SH-SY5Y (cell line): ENCODE data around the gene NABP2.

Experiments
- GATA2 ChIP-seq: IDR thresholded peaks from 2 replicates; pipeline ENCODE4 v1.6.1; 2011; ENCODE audit warnings: mild to moderate bottlenecking, low read depth, low read length
- GATA3 ChIP-seq: IDR thresholded peaks from 2 replicates; pipeline ENCODE4 v1.6.1; 2011; ENCODE audit warnings: low read depth, mild to moderate bottlenecking, low read length, moderate library complexity

Gene NABP2

DNA sequence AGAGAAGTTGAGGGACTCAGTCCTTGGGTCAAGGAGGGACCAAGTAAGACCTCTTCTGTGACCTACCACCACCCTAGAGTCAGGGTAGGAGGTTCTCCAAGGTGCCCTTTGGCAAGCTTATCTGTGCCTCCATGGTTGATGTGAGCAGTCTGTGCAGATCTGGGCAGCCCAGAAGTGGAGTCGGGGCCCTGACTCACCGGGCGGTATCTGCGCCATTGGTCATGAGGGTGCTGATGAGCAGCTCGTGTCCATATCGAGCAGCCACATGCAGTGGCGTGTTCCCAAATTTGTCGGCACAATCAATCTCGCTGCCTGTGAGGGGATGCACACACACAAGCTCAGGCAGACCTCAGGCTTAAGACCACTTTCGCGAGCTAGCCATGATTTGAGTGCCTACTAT, 28.9 kb downstream of the NABP2 start:
- no peak for TF ChIP-seq GATA2
- no peak for TF ChIP-seq GATA3

DNA sequence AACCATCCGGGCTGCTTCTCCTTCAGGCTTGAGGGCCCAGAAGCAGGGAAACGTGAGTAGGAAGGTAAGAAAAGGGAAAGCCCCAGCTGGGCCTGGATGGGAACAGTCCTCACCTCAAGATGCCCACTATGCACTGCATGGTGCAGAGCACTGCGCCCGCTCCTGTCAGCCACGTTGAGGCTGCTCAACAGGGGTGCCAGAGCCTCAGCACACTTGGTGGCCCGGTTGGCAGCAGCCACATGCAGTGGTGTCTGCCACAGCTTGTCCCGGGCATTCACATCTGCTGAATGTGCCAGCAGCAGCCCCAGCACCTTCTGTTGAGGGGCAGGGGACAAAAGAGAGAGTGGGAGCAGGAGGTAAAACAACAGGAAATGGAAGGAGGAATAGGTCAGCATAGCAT, 31.5 kb downstream of the NABP2 start:
- no peak for TF ChIP-seq GATA3
- no peak for TF ChIP-seq GATA2

DNA sequence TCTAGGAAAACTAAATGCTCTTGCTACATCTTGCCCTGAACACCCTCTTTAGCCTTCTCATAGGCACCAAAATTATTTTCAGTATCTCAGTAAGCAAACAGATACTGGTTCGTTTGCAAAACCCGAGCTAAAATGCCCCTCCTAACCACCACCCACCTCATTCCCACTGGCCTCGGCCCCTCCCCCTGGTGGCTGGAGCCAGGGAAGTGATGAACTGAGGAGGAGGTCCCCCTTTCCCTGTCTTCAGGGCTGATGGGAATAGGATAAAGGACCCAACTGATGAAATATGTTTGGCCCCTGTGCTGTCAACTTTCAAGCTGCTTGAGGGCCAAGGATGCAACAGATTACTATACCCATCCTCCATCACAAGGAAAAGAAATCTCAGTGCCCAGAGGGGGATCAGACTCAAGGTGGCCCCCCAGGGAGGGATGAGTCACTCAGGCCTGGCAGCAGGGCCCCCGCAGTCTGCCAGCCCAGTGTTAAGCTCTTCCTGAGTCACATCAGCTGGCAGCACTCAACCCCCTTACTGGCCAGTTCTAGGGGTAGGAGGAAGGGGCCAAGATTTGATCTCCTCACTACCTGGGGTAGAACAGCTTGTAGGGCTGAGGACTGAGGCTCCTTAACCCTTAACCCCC, 32.3 kb downstream of the NABP2 start:
- no peak for TF ChIP-seq GATA2
- TF ChIP-seq GATA3 = no peak

DNA sequence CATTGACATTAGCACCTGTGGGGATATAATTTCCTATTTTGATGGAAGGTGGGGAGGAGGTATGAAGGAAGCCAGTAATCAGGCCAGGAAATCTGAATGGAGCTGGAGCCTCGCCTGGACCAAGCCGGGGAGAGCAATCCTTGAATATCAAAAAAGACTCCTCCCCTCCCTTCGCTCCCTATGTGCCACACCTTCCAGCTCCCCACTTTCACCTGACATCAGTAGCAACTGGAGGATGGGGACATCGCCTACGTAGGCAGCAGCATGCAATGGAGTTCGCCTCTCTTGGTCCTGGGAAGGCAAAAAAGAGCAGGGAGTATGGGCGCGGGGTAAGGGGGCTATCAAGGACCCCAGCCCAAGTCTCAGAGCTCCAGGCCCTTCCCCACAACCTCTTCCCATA, 32.9 kb downstream of the NABP2 start:
- TF ChIP-seq GATA3 (no peak), GATA2 (no peak)

DNA sequence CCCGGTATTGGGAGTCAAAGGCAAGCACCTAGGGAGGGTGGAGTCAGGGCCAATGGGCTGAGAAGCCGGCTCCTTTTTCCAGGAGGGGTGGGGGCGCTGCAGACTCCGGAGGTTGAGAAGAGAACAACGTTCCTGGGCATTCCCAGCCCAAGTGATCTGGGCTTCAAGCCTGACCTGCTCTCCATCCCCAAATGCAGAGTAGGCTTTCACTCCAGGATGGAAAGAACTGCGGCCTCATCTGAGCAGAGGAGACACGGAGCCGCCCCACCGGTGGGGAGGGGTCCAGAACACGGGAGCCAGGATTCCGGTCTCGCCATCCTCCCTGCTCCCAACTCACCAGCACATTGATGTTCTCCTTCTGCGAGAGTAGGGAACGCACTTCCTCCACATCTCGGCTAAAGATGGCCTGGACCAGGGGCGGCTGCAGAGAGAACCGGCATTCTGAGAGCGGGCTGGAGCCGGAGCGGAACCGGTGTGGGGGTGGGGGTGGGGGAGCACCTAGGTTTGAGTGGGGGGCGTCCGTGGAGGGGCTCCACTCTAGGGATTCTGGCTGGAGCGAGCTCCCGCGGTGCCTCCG, 33.4 kb downstream of the NABP2 start:
- TF ChIP-seq GATA2 (no peak), GATA3 (no peak)

DNA sequence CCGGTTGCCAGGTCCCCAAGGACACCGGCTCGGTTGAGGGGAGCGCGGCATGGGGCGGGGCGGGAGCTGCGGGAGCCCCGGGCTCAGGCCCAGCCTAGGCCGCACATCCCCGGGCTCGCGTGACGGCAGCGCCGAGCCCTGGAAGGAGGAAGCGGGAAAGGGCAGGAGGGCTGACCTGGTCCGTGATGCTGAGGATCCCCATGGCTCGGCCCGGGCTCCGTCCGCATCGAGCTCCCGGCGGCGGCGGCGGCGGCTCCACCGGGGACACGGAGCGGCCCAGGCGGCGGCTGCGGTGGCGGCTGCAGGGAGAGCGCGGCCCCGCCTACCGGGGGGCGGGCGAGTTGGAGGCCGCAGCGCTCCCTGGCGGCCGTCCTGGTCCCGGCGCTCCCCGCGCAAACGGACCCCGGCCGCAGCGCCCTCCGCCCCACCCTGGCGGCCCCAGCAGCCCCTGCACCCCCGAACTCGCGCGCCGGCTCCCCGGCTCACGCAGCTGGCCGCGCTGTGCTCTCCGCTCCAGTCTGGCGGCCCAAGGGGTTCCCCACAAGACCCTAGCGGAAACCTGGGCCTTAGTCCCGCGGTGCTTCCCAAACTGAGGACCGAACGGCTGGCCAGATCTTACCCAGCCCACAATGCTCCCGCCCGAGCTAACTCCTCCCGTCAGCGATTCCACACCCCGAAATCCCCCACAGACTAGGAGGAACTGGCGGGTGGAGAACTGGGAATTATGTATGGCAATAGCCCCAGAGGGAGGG, 34.1 kb downstream of the NABP2 start, which contains the start of gene ANKRD52:
Gene ANKRD52 (minus strand): TSS at position 317 of the 752 bp plus-strand sequence. CDS start 115 bp downstream, at position 202.
- no peak for TF ChIP-seq GATA3
- no peak for TF ChIP-seq GATA2

DNA sequence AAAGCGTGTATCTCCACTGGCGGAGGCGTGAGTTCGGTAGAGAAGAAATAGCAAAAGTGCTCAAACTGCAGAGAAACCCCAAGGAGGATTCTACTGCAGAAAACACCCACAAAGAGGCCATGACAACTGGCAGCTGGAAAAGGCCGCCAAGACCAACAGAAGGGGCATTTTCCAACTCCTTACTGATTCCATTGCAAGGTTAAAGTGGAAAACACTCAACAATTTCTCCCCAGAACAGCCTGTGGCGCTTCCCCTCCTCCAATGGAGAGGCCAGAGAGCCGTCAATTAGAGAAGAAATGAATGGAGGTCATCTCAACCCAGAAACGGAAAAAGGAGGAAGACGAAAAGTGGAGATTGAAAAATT, 34.7 kb downstream of the NABP2 start:
- no peak for TF ChIP-seq GATA2
- no peak for TF ChIP-seq GATA3

DNA sequence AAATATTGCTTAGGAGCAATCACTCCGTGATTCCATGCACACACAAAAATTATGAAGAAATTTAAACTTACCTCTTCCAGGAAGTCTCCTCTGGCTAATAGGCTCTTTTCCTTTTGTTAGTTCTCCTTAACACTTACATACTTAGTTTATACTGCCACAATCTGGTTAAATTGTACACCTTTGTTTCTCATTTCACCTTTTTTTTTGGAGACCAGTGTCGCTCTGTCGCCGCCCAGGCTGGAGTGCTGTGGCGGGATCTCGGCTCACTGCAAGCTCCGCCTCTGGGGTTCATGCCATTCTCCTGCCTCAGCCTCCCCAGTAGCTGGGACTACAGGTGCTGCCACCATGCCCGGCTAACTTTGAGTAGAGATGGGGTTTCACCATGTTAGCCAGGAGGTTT, 36.2 kb downstream of the NABP2 start:
- TF ChIP-seq GATA2 (no peak), GATA3 (no peak)

DNA sequence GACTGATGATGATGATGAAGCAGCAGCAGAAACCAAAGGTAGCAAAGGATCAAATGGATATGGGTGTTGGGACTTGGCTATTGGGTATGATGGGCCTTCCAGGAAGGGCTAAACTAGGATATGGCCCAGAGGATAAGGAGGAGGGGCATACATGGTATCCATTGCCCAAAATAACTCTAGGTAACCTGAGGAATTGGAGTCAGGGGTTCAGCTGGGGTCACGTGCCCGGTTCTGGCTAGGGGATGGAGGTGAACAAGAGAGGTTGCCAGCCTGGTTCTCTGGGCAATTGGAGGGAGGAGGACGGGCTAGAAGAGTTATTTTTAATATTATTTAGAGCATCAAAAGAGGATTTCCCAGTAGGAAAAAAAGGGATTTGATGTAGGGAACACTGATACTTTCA, 36.8 kb downstream of the NABP2 start:
- TF ChIP-seq GATA2 (no peak), GATA3 (no peak)

DNA sequence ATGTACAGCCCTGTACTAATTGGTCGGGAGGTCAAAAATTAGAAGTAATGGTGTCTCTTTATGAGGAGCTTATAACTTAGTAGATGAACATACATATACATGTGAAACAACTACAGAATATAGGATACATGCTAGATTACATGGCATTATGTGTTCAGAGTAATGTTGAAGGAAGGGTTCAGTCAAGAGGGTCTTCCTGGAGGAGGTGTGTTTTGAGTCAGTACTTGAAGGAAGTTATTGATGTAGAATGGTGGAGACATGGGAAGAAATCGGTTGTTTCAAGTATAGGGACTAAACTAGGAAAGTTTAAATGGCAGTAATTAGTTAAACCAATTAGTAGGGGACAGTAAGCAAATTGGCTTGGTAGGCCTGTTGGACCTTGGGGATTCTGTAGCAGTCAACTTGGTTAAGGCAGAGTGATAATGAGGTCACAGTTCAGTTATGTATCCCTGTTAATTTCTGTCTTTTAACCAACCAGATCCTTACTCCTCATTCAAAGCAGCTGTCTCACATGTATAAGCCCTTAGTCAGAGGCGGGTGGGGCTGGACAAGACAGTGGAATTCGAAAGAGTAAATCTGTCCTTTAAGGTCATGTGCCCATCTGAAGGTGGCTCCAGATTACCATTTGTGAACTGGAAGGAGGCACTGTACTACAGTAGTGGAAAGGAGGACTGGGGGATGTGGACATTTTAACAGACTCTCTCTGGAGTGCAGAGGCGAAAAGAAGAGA, 37.5 kb downstream of the NABP2 start:
- TF ChIP-seq GATA2 (no peak), GATA3 (no peak)

DNA sequence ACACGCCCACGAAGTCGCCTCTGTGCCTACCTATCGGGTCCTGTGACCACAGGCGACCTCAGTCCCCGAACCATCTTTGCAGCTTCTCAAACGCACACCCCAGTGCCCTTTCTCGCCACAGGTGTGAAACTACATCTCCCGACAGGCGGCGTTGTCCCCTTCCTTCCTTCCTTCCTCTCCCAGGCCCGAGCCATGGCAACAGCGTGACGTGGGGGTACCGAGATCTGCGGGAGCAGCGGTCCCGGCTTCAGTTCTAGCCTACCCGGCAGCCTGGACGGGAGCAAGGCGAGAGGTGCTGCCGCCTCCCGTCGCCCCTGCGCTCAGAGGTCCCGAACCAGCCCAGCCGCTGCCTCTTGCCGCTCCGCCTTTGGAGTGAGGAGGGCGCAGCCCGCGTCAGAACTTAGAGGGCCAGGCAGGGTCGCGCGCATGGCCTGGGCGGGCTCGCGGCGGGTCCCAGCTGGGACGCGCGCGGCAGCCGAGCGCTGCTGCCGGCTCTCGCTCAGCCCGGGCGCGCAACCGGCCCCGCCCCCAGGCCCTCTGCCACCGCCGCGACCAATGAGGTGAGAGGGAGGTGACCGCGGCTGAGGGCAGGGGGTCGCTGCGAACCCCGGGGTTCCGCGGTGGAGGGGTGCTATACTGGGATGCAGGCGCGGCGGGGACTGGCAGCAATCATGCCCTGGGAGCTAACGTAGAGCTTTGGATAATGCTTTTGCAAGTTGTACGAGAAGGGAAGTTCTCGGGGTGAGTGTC, 42.7 kb downstream of the NABP2 start, which contains the start of gene COQ10A:
Gene COQ10A (plus strand): TSS at position 250 of the 750 bp plus-strand sequence. CDS start 177 bp downstream, at position 427.
- TF ChIP-seq GATA3 (no peak), GATA2 (no peak)

DNA sequence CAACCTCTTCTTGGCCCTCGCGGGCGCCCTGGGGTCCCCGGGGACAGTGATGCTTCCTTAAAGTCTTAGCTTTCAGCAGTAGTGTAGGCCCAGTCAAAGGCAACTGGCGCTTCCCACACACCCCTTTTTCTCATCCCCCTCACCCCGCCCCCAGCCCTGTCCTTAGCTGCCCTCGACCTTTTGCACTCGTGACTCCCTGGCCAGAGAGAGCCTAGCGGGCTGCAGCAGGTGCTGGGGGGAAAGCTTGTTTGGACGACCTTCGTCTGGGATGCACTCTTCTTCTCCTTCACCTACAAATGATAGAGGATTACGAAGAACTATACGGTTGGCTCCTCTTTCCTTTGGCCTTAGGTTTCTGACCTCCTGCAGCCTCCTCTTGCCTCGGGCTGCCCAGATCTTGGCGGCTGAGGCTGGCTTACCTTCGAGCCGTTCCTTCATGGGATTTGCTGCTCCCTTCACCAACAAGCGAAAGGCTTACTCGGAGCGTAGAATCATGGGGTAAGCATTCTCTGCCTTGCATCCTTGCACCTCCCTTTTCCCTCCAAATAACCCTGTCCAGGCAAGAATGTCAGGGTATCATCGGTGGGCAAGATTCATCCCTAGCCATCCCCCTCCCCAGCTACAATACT, 43.4 kb downstream of the NABP2 start:
- TF ChIP-seq GATA2 (no peak), GATA3 (no peak)

DNA sequence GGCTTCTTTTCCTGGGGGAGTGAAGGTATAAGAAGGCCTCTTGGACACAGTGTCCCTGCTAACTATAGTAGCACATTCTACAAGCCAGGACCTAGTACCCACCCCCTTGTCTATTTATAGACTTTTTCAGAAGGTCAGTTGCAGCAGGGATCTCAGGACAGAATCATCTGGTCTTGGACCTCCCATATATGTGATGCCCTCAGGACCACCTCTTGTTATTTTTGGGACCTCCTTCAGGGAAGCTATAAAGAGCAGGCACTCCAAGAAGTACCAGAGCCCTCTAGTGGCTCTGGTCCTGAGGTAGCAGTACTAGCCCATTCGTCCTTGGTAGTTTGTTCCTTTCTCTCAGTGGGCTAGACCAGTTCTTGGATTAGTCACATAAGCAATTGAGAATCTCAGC, 46.9 kb downstream of the NABP2 start:
- TF ChIP-seq GATA2 (no peak), GATA3 (no peak)
